BLaER1 (cell line): ENCODE data around the gene TPH2.

Experiments
- H3K27ac ChIP-seq: shearing (Covaris generic); formaldehyde crosslinking; 2 replicates; pipeline ENCODE4 v1.8.1; 2022
- H3K27me3 ChIP-seq: shearing (Covaris generic); formaldehyde crosslinking; 2 replicates; pipeline ENCODE4 v1.8.1; 2022
- H3K36me3 ChIP-seq: shearing (Covaris generic); formaldehyde crosslinking; 2 replicates; pipeline ENCODE4 v1.8.1; 2022
- H3K4me1 ChIP-seq: shearing (Covaris generic); formaldehyde crosslinking; 2 replicates; pipeline ENCODE4 v1.8.1; 2022
- H3K4me2 ChIP-seq: shearing (Covaris generic); formaldehyde crosslinking; 2 replicates; pipeline ENCODE4 v1.8.1; 2022
- H3K4me3 ChIP-seq: shearing (Covaris generic); formaldehyde crosslinking; 2 replicates; pipeline ENCODE4 v1.8.1; 2022
- H3K9ac ChIP-seq: shearing (Covaris generic); formaldehyde crosslinking; 2 replicates; pipeline ENCODE4 v1.8.1; 2022
- H3K9me3 ChIP-seq: shearing (Covaris generic); formaldehyde crosslinking; 2 replicates; pipeline ENCODE4 v1.8.1; 2022
- H4K20me1 ChIP-seq: shearing (Covaris generic); formaldehyde crosslinking; 2 replicates; pipeline ENCODE4 v1.8.1; 2022
- Cebpa-rat ChIP-seq: shearing (Covaris generic); IDR thresholded peaks from 2 replicates; pipeline ENCODE4 v1.8.1; 2022

Gene TPH2

DNA sequence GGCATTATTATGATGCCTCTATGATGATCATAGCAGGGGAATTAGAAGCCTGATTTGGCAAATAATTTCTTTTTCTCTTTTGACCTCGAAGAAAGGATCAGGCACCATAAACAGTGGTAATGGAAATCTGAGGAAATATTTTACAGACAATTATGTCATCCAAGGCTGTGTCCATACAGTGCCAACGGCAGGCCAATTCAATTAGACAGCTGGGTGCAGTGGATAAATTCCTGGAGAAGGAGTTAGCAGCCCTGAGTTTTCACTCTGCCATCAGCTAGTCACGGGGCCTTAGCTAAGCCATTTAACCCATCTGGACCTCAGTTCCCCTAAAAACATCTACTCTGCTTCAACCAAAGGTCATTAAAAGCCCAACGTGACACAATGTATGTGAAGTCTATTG lies 4.1 kb downstream of the TPH2 start:
- Histone ChIP-seq H3K4me3 (no peak overlapping the region), H3K9ac (no peak overlapping the region), H3K27me3 (no peaks in the 10 kb centered on the region), H3K36me3 (no peaks in the 10 kb centered on the region), H3K27ac (no peak overlapping the region), H3K4me1 (no peaks in the 10 kb centered on the region), H3K9me3 (no peaks in the 10 kb centered on the region), H4K20me1 (no peaks in the 10 kb centered on the region), H3K4me2 (no peak overlapping the region)
- no peak for TF ChIP-seq Cebpa-rat

DNA sequence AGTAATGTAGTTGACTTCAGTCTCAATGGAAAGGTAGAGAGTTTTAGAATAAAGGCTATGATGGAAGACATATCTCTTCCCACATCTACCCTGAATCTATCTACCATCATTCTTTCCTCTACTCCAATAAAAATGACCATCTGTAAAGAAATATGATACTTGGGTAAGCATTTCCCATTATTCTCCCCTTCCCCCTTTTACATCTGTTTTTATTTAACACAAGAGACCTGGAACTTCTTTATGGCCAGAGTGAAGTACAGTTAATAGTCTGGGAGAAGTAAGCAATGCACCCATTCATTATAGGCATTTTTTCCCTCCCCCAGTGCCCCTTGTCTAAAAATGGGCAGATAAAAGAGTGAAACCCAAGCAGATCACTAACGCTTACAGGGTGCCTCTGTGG lies 6.5 kb downstream of the TPH2 start:
- Histone ChIP-seq H3K9ac (no peak overlapping the region), H3K4me1 (no peaks in the 10 kb centered on the region), H3K9me3 (no peaks in the 10 kb centered on the region), H4K20me1 (no peaks in the 10 kb centered on the region), H3K36me3 (no peaks in the 10 kb centered on the region), H3K27ac (no peak overlapping the region), H3K27me3 (no peaks in the 10 kb centered on the region), H3K4me3 (no peak overlapping the region), H3K4me2 (no peak overlapping the region)
- TF ChIP-seq Cebpa-rat, result no peak

- Histone ChIP-seq H3K4me1 (no peaks in the 10 kb centered on the region), H3K36me3 (no peaks in the 10 kb centered on the region), H3K9me3 (no peaks in the 10 kb centered on the region), H3K4me2 (no peak overlapping the region), H3K9ac (no peak overlapping the region), H3K4me3 (no peak overlapping the region), H3K27me3 (no peaks in the 10 kb centered on the region), H3K27ac (no peak overlapping the region), H4K20me1 (no peaks in the 10 kb centered on the region)
- TF ChIP-seq Cebpa-rat, result no peak
Observed at GRCh38 chr12:71945883-71946282, 7.2 kb downstream of the TPH2 start.

GRCh38 chr12:71947645-71948105 lies 9.0 kb downstream of the TPH2 start:
- Histone ChIP-seq H3K4me3 (no peak overlapping the region), H3K4me1 (no peaks in the 10 kb centered on the region), H3K27me3 (no peaks in the 10 kb centered on the region), H3K9me3 (no peaks in the 10 kb centered on the region), H3K36me3 (no peaks in the 10 kb centered on the region), H3K4me2 (no peak overlapping the region), H3K27ac (no peak overlapping the region), H4K20me1 (no peaks in the 10 kb centered on the region), H3K9ac (no peak overlapping the region)
- no peak for TF ChIP-seq Cebpa-rat

GRCh38 chr12:71948390-71948789 lies 9.7 kb downstream of the TPH2 start:
- no peak overlapping the region for H3K4me2 ChIP-seq
- H3K4me1 ChIP-seq, result no peaks in the 10 kb centered on the region
- H3K27me3 ChIP-seq, result no peaks in the 10 kb centered on the region
- no peaks in the 10 kb centered on the region for H4K20me1 ChIP-seq
- no peak overlapping the region for H3K4me3 ChIP-seq
- no peak for TF ChIP-seq Cebpa-rat
- no peak overlapping the region for H3K9ac ChIP-seq
- H3K9me3 ChIP-seq, result no peaks in the 10 kb centered on the region
- H3K27ac ChIP-seq, result no peak overlapping the region
- H3K36me3 ChIP-seq, result no peaks in the 10 kb centered on the region

GRCh38 chr12:71949646-71950045 lies 11.0 kb downstream of the TPH2 start:
- Histone ChIP-seq H3K4me3 (no peak overlapping the region), H3K4me1 (no peaks in the 10 kb centered on the region), H3K36me3 (no peaks in the 10 kb centered on the region), H3K9me3 (no peaks in the 10 kb centered on the region), H3K27me3 (no peaks in the 10 kb centered on the region), H3K27ac (no peak overlapping the region), H3K4me2 (no peak overlapping the region), H3K9ac (no peak overlapping the region), H4K20me1 (no peaks in the 10 kb centered on the region)
- TF ChIP-seq Cebpa-rat, result no peak

DNA sequence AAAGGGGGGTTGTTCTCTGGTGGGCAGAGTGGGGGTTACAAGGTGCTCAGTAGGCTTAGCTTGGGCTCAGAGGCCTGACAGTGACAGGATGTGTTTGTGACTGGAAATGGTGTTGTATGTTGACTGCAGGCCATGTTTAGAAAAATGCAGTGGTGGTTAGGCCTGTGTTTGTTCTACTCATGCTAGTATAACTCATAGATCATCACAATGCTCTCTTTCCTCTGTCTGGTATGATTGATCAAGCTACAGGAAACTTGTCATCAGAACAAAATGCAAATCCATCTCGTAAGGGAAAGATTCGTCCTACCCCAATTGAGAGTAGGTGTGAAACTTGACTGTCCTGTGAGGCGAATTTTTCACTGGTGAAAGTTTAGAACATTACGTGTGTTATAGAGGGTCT lies 11.8 kb downstream of the TPH2 start:
- no peaks in the 10 kb centered on the region for H3K27me3 ChIP-seq
- H3K27ac ChIP-seq, result no peak overlapping the region
- no peaks in the 10 kb centered on the region for H4K20me1 ChIP-seq
- H3K4me3 ChIP-seq, result no peak overlapping the region
- no peaks in the 10 kb centered on the region for H3K4me1 ChIP-seq
- no peak overlapping the region for H3K4me2 ChIP-seq
- H3K9ac ChIP-seq, result no peak overlapping the region
- H3K36me3 ChIP-seq, result no peaks in the 10 kb centered on the region
- H3K9me3 ChIP-seq, result no peaks in the 10 kb centered on the region
- TF ChIP-seq Cebpa-rat, result no peak

DNA sequence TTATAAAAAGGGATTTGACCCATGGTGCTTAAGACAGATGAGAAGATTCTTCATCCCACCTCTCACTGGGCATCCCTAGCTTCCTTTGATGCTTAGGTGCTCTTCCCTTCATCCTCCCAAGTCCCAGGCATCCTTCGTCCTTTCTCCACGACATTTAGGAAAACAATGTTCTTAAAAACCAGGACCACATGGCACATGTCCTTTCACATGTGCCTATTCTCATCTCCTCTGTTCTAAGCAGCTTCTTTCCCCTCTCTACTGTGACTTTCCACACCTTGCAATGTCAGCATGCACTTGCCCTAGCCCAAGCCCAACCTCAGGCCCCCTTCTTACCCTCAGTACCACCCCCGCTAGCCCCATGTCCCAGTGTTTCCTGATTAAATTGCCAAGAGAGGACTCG lies 12.2 kb downstream of the TPH2 start:
- Histone ChIP-seq H3K4me1 (no peaks in the 10 kb centered on the region), H3K4me2 (no peak overlapping the region)

GRCh38 chr12:71954083-71954778 lies 15.6 kb downstream of the TPH2 start:
- Histone ChIP-seq H3K27ac (no peak overlapping the region), H3K4me2 (no peak overlapping the region), H3K9ac (no peak overlapping the region)

More for the DNA sequence above, 12.2 kb downstream of the TPH2 start:
- Histone ChIP-seq H4K20me1 (no peaks in the 10 kb centered on the region), H3K27me3 (no peaks in the 10 kb centered on the region), H3K27ac (no peak overlapping the region), H3K4me3 (no peak overlapping the region), H3K36me3 (no peaks in the 10 kb centered on the region), H3K9me3 (no peaks in the 10 kb centered on the region), H3K9ac (no peak overlapping the region)
- TF ChIP-seq Cebpa-rat, result no peak

GRCh38 chr12:71954861-71955260 lies 16.2 kb downstream of the TPH2 start:
- Histone ChIP-seq H3K36me3 (no peaks in the 10 kb centered on the region), H3K27me3 (no peaks in the 10 kb centered on the region), H3K27ac (no peak overlapping the region), H3K4me3 (no peak overlapping the region), H3K9ac (no peak overlapping the region), H3K4me1 (no peaks in the 10 kb centered on the region), H4K20me1 (no peaks in the 10 kb centered on the region), H3K9me3 (no peaks in the 10 kb centered on the region), H3K4me2 (no peak overlapping the region)
- no peak for TF ChIP-seq Cebpa-rat

More at GRCh38 chr12:71954083-71954778, 15.6 kb downstream of the TPH2 start:
- H3K9me3 ChIP-seq, result no peaks in the 10 kb centered on the region
- no peak for TF ChIP-seq Cebpa-rat
- no peaks in the 10 kb centered on the region for H3K4me1 ChIP-seq
- H3K4me3 ChIP-seq, result no peak overlapping the region
- no peaks in the 10 kb centered on the region for H4K20me1 ChIP-seq
- H3K27me3 ChIP-seq, result no peaks in the 10 kb centered on the region
- H3K36me3 ChIP-seq, result no peaks in the 10 kb centered on the region

DNA sequence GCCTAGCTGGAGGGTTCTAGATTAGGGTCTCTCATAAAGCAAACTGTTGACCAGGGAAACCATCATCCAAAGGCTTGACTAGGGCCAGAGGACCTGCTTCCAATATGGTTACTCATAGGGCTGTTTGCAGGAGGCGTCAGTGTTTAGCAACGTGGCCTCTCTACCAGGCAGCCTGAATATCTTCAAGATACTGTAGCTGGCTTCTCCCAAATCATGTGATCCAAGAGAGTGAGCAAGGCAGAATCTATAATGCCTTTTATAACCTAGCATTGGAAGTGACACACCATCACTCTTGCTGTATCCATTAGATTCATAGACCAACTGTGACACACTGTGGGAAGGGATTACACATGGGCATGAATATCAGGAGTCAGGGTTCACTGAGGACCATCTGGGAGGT lies 17.3 kb downstream of the TPH2 start:
- no peak for TF ChIP-seq Cebpa-rat
- Histone ChIP-seq H3K9me3 (no peaks in the 10 kb centered on the region), H3K4me1 (no peaks in the 10 kb centered on the region), H3K36me3 (no peaks in the 10 kb centered on the region), H4K20me1 (no peaks in the 10 kb centered on the region), H3K27me3 (no peaks in the 10 kb centered on the region), H3K27ac (no peak overlapping the region), H3K4me3 (no peak overlapping the region), H3K9ac (no peak overlapping the region), H3K4me2 (no peak overlapping the region)
